HepG2 (cell line): ENCODE data around the gene PPP2R5B. TPM values are rescaled to one million over a fixed set of nuclear protein-coding genes. Genes with fewer than 3 reads are reported as not detected.

ENCODE experiments used
- ADNP ChIP-seq: sonication (generic); formaldehyde crosslinking; IDR thresholded peaks from 2 replicates; pipeline ENCODE4 v1.4.0; 2020; ENCODE audit warnings: missing genetic modification reagents
- DNMT3B ChIP-seq: conservative IDR thresholded peaks from 2 replicates; pipeline ENCODE4 v1.6.1; 2016; ENCODE audit warnings: missing biosample characterization, control low read depth
- FIP1L1 ChIP-seq: fragments of 200-400 bp; formaldehyde crosslinking; IDR thresholded peaks from 2 replicates; pipeline ENCODE4 v1.6.1; 2018; ENCODE audit warnings: low read depth, mild to moderate bottlenecking, low read length, moderate library complexity, borderline replicate concordance; ENCODE audit not compliant: insufficient read depth
- KDM6A ChIP-seq: IDR thresholded peaks from 2 replicates; pipeline ENCODE4 v1.6.1; 2016; ENCODE audit warnings: low read depth
- MAFG ChIP-seq: sonication (generic); formaldehyde crosslinking; IDR thresholded peaks from 2 replicates; pipeline ENCODE4 v1.5.1; 2020; ENCODE audit warnings: mild to moderate bottlenecking, missing genetic modification reagents
- MXI1 ChIP-seq: IDR thresholded peaks from 3 replicates; pipeline ENCODE4 v1.6.1; 2012; ENCODE audit warnings: low read depth, low read length, inconsistent platforms, borderline replicate concordance
- NFRKB ChIP-seq: fragments of 450-650 bp; IDR thresholded peaks from 2 replicates; pipeline ENCODE4 v1.6.1; 2017
- POLR2AphosphoS2 ChIP-seq: IDR thresholded peaks from 2 replicates; pipeline ENCODE4 v1.6.1; 2011; ENCODE audit warnings: low read depth, low read length, improper control_type of control experiment
- SMARCC2 ChIP-seq: fragments of 450-650 bp; IDR thresholded peaks from 2 replicates; pipeline ENCODE4 v1.6.1; 2017; ENCODE audit warnings: antibody characterized with exemption, mild to moderate bottlenecking
- ZFP82 ChIP-seq: sonication (generic); formaldehyde crosslinking; IDR thresholded peaks from 2 replicates; pipeline ENCODE4 v1.5.1; 2020; ENCODE audit warnings: mild to moderate bottlenecking, missing genetic modification reagents, borderline replicate concordance
- ZFX ChIP-seq: sonication (generic); formaldehyde crosslinking; IDR thresholded peaks from 2 replicates; pipeline ENCODE4 v1.4.0; 2020; ENCODE audit warnings: mild to moderate bottlenecking, low read depth, missing genetic modification reagents, moderate library complexity
- ZMYM3 ChIP-seq: sonication (generic); formaldehyde crosslinking; IDR thresholded peaks from 2 replicates; pipeline ENCODE4 v1.5.1; 2020; ENCODE audit warnings: mild to moderate bottlenecking, missing genetic modification reagents
- ZMYM4 ChIP-seq: sonication (generic); formaldehyde crosslinking; IDR thresholded peaks from 2 replicates; pipeline ENCODE4 v1.8.1; 2023; ENCODE audit warnings: mild to moderate bottlenecking, missing genetic modification reagents
- ZNF232 ChIP-seq: sonication (generic); formaldehyde crosslinking; IDR thresholded peaks from 2 replicates; pipeline ENCODE4 v1.4.0; 2020; ENCODE audit warnings: missing genetic modification reagents, borderline replicate concordance
- ZNF256 ChIP-seq: sonication (generic); formaldehyde crosslinking; conservative IDR thresholded peaks from 2 replicates; pipeline ENCODE4 v1.4.0; 2020; ENCODE audit warnings: missing genetic modification reagents
- ZNF350 ChIP-seq: sonication (generic); formaldehyde crosslinking; IDR thresholded peaks from 2 replicates; pipeline ENCODE4 v1.4.0; 2020; ENCODE audit warnings: mild to moderate bottlenecking, low read depth, missing genetic modification reagents, borderline replicate concordance
- ZNF672 ChIP-seq: sonication (generic); formaldehyde crosslinking; IDR thresholded peaks from 2 replicates; pipeline ENCODE4 v1.8.1; 2022; ENCODE audit warnings: missing genetic modification reagents
- ZNF7 ChIP-seq: IDR thresholded peaks from 2 replicates; pipeline ENCODE4 v1.6.1; 2016; ENCODE audit warnings: missing biosample characterization, missing genetic modification reagents
- ZNF746 ChIP-seq: sonication (generic); formaldehyde crosslinking; IDR thresholded peaks from 2 replicates; pipeline ENCODE4 v1.8.0; 2022; ENCODE audit warnings: mild to moderate bottlenecking, missing genetic modification reagents
- ZNF788 ChIP-seq: sonication (generic); formaldehyde crosslinking; IDR thresholded peaks from 2 replicates; pipeline ENCODE4 v1.5.0; 2020; ENCODE audit warnings: mild to moderate bottlenecking, missing genetic modification reagents, borderline replicate concordance
- polyA plus RNA-seq, 8 experiments: library from polyadenylated mRNA; depleted of rRNA in 3 of 8; stranded (reverse) in 7 of 8; unstranded in 1 of 8; fragments of >200 nt; fragmentation: Illumina TruSeq in 4 of 8; extraction: Trizol in 4 of 8; gene quantifications; 2 replicates each; pipeline versions ENCODE4 v1.2.1 to v1.2.3, GENCODE V29; 2011 to 2016; ENCODE audit warnings: low read depth in 4 of 8, missing spikeins in 1 of 8, mixed read lengths in 1 of 8; ENCODE audit not compliant: insufficient read depth in 1 of 8
- total RNA-seq, 5 experiments: library from RNA; depleted of rRNA; stranded (reverse); fragments of >200 nt; fragmentation: Illumina TruSeq; extraction: Trizol; gene quantifications; 2 replicates each; pipeline ENCODE4 v1.2.3, GENCODE V29; 2016; ENCODE audit warnings: low read depth in 1 of 5
- TF ChIP-seq, protein P1 (sequence below): sonication (generic); formaldehyde crosslinking; IDR thresholded peaks from 2 replicates; pipeline ENCODE4 v1.8.1; 2023; ENCODE audit warnings: mild to moderate bottlenecking, inconsistent platforms, moderate library complexity, missing genetic modification reagents, borderline replicate concordance
- TF ChIP-seq, protein P2 (sequence below): IDR thresholded peaks from 2 replicates; pipeline ENCODE4 v1.6.1; 2016; ENCODE audit warnings: low read depth, borderline replicate concordance
- TF ChIP-seq, protein P3 (sequence below): sonication (generic); formaldehyde crosslinking; conservative IDR thresholded peaks from 2 replicates; pipeline ENCODE4 v1.4.0; 2020; ENCODE audit warnings: mild to moderate bottlenecking, missing genetic modification reagents, moderate library complexity
- TF ChIP-seq, protein P4 (sequence below): sonication (generic); formaldehyde crosslinking; IDR thresholded peaks from 2 replicates; pipeline ENCODE4 v1.5.1; 2020; ENCODE audit warnings: mild to moderate bottlenecking, missing genetic modification reagents

Gene PPP2R5B
- total and polyA plus RNA-seq, 2 of the 13 experiments (the other 11 are each of a cell fraction or from before 2014, with no cell fraction given) = 2.3 to 8.3 TPM

DNA sequence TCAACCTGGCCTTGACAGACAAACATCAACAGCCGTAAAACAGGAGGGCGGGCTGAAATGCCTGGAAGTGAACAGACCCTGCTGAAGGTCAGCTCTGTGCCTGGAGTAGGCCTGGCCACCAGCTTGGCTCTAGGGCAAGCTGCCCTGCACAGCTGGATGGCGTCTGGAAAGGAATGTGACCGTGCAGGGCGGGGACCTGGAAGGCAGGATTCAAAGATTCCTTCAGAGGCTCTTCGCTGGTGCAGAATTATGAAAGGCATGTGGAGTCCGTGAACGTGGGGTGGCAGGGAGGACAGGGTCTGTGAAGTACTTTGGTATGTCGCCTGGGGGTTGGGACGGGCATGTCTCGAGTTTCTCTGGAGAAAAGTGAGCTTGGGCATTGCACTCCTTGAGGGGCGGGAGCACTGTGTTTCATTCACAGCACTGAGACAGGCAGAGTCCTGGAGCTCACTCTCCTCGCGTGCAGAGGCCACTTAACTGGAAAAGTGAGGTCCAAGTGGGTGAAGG lies 47.6 kb upstream of the PPP2R5B start (continued):
- TF ChIP-seq, protein P1, sequence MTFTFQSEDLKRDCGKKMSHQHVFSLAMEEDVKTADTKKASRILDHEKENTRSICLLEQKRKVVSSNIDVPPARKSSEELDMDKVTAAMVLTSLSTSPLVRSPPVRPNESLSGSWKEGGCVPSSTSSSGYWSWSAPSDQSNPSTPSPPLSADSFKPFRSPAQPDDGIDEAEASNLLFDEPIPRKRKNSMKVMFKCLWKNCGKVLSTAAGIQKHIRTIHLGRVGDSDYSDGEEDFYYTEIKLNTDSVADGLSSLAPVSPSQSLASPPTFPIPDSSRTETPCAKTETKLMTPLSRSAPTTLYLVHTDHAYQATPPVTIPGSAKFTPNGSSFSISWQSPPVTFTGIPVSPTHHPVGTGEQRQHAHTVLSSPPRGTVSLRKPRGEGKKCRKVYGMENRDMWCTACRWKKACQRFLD (CRISPR knock-in tag) = 0 out of 2 replicates have a peak, but pooled peaks have one; percentile 38
- no peak for TF ChIP-seq DNMT3B (CRISPR knock-in tag)
- no peak for TF ChIP-seq KDM6A
- 0 out of 2 replicates have a peak, but pooled peaks have one; percentile 23 for TF ChIP-seq ZMYM4
- TF ChIP-seq ZFX (CRISPR knock-in tag) = peak; percentile 71
- no peak for TF ChIP-seq ZNF350 (CRISPR knock-in tag)
- TF ChIP-seq ZNF746 = no peak
- TF ChIP-seq, protein P2, sequence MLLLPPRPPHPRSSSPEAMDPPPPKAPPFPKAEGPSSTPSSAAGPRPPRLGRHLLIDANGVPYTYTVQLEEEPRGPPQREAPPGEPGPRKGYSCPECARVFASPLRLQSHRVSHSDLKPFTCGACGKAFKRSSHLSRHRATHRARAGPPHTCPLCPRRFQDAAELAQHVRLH = no peak
- no peak for TF ChIP-seq MAFG (CRISPR knock-in tag)
- TF ChIP-seq SMARCC2 = no peak
- TF ChIP-seq FIP1L1 = no peak
- no peak for TF ChIP-seq ZNF232 (CRISPR knock-in tag)
- TF ChIP-seq, protein P3, sequence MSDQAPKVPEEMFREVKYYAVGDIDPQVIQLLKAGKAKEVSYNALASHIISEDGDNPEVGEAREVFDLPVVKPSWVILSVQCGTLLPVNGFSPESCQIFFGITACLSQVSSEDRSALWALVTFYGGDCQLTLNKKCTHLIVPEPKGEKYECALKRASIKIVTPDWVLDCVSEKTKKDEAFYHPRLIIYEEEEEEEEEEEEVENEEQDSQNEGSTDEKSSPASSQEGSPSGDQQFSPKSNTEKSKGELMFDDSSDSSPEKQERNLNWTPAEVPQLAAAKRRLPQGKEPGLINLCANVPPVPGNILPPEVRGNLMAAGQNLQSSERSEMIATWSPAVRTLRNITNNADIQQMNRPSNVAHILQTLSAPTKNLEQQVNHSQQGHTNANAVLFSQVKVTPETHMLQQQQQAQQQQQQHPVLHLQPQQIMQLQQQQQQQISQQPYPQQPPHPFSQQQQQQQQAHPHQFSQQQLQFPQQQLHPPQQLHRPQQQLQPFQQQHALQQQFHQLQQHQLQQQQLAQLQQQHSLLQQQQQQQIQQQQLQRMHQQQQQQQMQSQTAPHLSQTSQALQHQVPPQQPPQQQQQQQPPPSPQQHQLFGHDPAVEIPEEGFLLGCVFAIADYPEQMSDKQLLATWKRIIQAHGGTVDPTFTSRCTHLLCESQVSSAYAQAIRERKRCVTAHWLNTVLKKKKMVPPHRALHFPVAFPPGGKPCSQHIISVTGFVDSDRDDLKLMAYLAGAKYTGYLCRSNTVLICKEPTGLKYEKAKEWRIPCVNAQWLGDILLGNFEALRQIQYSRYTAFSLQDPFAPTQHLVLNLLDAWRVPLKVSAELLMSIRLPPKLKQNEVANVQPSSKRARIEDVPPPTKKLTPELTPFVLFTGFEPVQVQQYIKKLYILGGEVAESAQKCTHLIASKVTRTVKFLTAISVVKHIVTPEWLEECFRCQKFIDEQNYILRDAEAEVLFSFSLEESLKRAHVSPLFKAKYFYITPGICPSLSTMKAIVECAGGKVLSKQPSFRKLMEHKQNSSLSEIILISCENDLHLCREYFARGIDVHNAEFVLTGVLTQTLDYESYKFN (CRISPR knock-in tag) = no peak
- TF ChIP-seq, protein P4, sequence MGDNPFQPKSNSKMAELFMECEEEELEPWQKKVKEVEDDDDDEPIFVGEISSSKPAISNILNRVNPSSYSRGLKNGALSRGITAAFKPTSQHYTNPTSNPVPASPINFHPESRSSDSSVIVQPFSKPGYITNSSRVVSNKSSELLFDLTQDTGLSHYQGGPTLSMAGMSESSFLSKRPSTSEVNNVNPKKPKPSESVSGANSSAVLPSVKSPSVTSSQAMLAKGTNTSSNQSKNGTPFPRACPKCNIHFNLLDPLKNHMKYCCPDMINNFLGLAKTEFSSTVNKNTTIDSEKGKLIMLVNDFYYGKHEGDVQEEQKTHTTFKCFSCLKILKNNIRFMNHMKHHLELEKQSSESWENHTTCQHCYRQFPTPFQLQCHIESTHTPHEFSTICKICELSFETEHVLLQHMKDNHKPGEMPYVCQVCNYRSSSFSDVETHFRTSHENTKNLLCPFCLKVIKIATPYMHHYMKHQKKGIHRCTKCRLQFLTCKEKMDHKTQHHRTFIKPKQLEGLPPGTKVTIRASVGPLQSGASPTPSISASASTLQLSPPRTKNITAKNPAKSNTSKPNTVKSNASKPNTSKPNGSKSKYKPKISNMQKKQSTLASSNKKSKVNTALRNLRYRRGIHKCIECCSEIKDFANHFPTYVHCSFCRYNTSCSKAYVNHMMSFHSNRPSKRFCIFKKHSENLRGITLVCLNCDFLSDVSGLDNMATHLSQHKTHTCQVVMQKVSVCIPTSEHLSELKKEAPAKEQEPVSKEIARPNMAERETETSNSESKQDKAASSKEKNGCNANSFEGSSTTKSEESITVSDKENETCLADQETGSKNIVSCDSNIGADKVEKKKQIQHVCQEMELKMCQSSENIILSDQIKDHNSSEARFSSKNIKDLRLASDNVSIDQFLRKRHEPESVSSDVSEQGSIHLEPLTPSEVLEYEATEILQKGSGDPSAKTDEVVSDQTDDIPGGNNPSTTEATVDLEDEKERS (CRISPR knock-in tag) = no peak
- no peak for TF ChIP-seq ZNF672
- no peak for TF ChIP-seq ZFP82 (CRISPR knock-in tag)
- peak; percentile 54; the same call in 1 of the 2 replicates for TF ChIP-seq ZNF256
- TF ChIP-seq ZNF788 = no peak
- TF ChIP-seq POLR2AphosphoS2 = no peak
- TF ChIP-seq NFRKB = no peak
- no peak for TF ChIP-seq ZNF7 (CRISPR knock-in tag)
- TF ChIP-seq ADNP (CRISPR knock-in tag) = no peak
- no peak for TF ChIP-seq MXI1
- no peak for TF ChIP-seq ZMYM3
